ENCODE measurements around the gene CCT3. TPM values are rescaled to one million over a fixed set of nuclear protein-coding genes. Genes with fewer than 3 reads are reported as not detected.

CCT3 gene
- total and polyA plus RNA-seq, 4 donors, result 74.5 to 144 (median 119) TPM

- TF ChIP-seq JUND (IDR thresholded peaks at IDR 0.05), result no peak
- TF ChIP-seq RXRA (IDR thresholded peaks at IDR 0.05), result no peak
- no peak for TF ChIP-seq RAD21 (IDR thresholded peaks at IDR 0.05)
- TF ChIP-seq ZBTB33 (IDR thresholded peaks at IDR 0.05), result no peak
- TF ChIP-seq SP1 (IDR thresholded peaks at IDR 0.05), result no peak
- no peak for TF ChIP-seq NR2F2 (IDR thresholded peaks at IDR 0.05)
- TF ChIP-seq, protein P1, sequence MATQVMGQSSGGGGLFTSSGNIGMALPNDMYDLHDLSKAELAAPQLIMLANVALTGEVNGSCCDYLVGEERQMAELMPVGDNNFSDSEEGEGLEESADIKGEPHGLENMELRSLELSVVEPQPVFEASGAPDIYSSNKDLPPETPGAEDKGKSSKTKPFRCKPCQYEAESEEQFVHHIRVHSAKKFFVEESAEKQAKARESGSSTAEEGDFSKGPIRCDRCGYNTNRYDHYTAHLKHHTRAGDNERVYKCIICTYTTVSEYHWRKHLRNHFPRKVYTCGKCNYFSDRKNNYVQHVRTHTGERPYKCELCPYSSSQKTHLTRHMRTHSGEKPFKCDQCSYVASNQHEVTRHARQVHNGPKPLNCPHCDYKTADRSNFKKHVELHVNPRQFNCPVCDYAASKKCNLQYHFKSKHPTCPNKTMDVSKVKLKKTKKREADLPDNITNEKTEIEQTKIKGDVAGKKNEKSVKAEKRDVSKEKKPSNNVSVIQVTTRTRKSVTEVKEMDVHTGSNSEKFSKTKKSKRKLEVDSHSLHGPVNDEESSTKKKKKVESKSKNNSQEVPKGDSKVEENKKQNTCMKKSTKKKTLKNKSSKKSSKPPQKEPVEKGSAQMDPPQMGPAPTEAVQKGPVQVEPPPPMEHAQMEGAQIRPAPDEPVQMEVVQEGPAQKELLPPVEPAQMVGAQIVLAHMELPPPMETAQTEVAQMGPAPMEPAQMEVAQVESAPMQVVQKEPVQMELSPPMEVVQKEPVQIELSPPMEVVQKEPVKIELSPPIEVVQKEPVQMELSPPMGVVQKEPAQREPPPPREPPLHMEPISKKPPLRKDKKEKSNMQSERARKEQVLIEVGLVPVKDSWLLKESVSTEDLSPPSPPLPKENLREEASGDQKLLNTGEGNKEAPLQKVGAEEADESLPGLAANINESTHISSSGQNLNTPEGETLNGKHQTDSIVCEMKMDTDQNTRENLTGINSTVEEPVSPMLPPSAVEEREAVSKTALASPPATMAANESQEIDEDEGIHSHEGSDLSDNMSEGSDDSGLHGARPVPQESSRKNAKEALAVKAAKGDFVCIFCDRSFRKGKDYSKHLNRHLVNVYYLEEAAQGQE (IDR thresholded peaks at IDR 0.05), result no peak
- no peaks in the 10 kb centered on the region for H3K9me3 ChIP-seq (ENCODE audit: control insufficient read depth in 4 of 4, low read length in 3 of 4)
Observed at GRCh38 chr1:156289857-156290256, 48.2 kb downstream of the CCT3 start.

GRCh38 chr1:156286061-156286460 lies 52.0 kb downstream of the CCT3 start:
- Histone ChIP-seq H3K4me1 (ENCODE audit: control insufficient read depth in 4 of 4, insufficient read depth in 4 of 4, low read length in 3 of 4) (peaks cover 5 to 31% (median 20%) of the 10 kb centered on the region in 4 donors), H3K27me3 (ENCODE audit: control insufficient read depth in 4 of 4, insufficient read depth in 4 of 4, low read length in 3 of 4) (no peaks in the 10 kb centered on the region), H3K9me3 (ENCODE audit: control insufficient read depth in 4 of 4, low read length in 3 of 4) (no peaks in the 10 kb centered on the region), H3K36me3 (ENCODE audit: control insufficient read depth in 4 of 4, insufficient read depth in 3 of 4, low read depth in 1 of 4, low read length in 3 of 4) (peaks cover 0 to 9% (median 4%) of the 10 kb centered on the region in 4 donors), H3K9ac (ENCODE audit: low read depth in 1 of 2, low read length in 2 of 2) (no peak overlapping the region), H3K4me3 (ENCODE audit: low read depth in 1 of 3, low read length in 3 of 3) (no peak overlapping the region), H3K27ac (ENCODE audit: low read depth in 1 of 2, low read length in 2 of 2) (no peak overlapping the region)
- WGBS, result 97% methylated on average over 8 of the region's 8 CpGs
- DNase-seq (ENCODE audit: low spot score), result no peak
- TF ChIP-seq, protein P2, sequence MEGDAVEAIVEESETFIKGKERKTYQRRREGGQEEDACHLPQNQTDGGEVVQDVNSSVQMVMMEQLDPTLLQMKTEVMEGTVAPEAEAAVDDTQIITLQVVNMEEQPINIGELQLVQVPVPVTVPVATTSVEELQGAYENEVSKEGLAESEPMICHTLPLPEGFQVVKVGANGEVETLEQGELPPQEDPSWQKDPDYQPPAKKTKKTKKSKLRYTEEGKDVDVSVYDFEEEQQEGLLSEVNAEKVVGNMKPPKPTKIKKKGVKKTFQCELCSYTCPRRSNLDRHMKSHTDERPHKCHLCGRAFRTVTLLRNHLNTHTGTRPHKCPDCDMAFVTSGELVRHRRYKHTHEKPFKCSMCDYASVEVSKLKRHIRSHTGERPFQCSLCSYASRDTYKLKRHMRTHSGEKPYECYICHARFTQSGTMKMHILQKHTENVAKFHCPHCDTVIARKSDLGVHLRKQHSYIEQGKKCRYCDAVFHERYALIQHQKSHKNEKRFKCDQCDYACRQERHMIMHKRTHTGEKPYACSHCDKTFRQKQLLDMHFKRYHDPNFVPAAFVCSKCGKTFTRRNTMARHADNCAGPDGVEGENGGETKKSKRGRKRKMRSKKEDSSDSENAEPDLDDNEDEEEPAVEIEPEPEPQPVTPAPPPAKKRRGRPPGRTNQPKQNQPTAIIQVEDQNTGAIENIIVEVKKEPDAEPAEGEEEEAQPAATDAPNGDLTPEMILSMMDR (IDR thresholded peaks at IDR 0.05; ENCODE audit: low read depth, low read length, missing input control), result no peak

More at GRCh38 chr1:156289857-156290256, 48.2 kb downstream of the CCT3 start:
- H3K27ac ChIP-seq (ENCODE audit: low read depth in 1 of 2, low read length in 2 of 2), result no peak overlapping the region
- H3K4me3 ChIP-seq (ENCODE audit: low read depth in 1 of 3, low read length in 3 of 3), result no peak overlapping the region
- H3K36me3 ChIP-seq (ENCODE audit: control insufficient read depth in 4 of 4, insufficient read depth in 3 of 4, low read depth in 1 of 4, low read length in 3 of 4), result peaks cover 0 to 11% (median 6%) of the 10 kb centered on the region in 4 donors
- H3K4me1 ChIP-seq (ENCODE audit: control insufficient read depth in 4 of 4, insufficient read depth in 4 of 4, low read length in 3 of 4), result peaks cover 13 to 41% (median 39%) of the 10 kb centered on the region in 4 donors
- no peaks in the 10 kb centered on the region for H3K27me3 ChIP-seq (ENCODE audit: control insufficient read depth in 4 of 4, insufficient read depth in 4 of 4, low read length in 3 of 4)
- H3K9ac ChIP-seq (ENCODE audit: low read depth in 1 of 2, low read length in 2 of 2), result no peak overlapping the region
- DNase-seq (ENCODE audit: low spot score), result no peak

DNA sequence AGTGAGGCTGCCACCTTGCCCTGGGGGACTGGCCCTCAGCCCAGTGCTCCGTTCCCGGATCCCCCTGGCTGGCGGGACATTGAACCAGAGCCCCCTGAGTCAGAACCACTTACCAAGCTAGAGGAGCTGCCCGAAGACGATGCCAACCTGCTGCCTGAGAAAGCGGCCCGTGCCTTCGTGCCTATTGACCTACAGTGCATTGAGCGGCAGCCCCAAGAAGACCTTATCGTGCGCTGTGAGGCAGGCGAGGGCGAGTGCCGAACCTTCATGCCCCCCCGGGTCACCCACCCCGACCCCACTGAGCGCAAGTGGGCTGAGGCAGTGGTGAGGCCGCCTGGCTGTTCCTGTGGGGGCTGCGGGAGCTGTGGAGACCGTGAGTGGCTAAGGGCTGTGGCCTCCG lies 52.7 kb downstream of the CCT3 start:
- Histone ChIP-seq H3K4me1 (ENCODE audit: control insufficient read depth in 4 of 4, insufficient read depth in 4 of 4, low read length in 3 of 4) (peaks cover 5 to 31% (median 21%) of the 10 kb centered on the region in 4 donors), H3K27me3 (ENCODE audit: control insufficient read depth in 4 of 4, insufficient read depth in 4 of 4, low read length in 3 of 4) (no peaks in the 10 kb centered on the region), H3K27ac (ENCODE audit: low read depth in 1 of 2, low read length in 2 of 2) (no peak overlapping the region), H3K36me3 (ENCODE audit: control insufficient read depth in 4 of 4, insufficient read depth in 3 of 4, low read depth in 1 of 4, low read length in 3 of 4) (peaks cover 0 to 9% (median 4%) of the 10 kb centered on the region in 4 donors), H3K9me3 (ENCODE audit: control insufficient read depth in 4 of 4, low read length in 3 of 4) (no peaks in the 10 kb centered on the region), H3K4me3 (ENCODE audit: low read depth in 1 of 3, low read length in 3 of 3) (no peak overlapping the region), H3K9ac (ENCODE audit: low read depth in 1 of 2, low read length in 2 of 2) (no peak overlapping the region)
- DNase-seq (ENCODE audit: low spot score), result no peak
- WGBS, result 96% methylated on average over 21 of the region's 21 CpGs
- no peak for TF ChIP-seq HNF4A (conservative IDR thresholded peaks at IDR 0.05)
- TF ChIP-seq RXRA (IDR thresholded peaks at IDR 0.05), result no peak
- TF ChIP-seq HNF4G (IDR thresholded peaks at IDR 0.05), result no peak
- TF ChIP-seq GABPA (IDR thresholded peaks at IDR 0.05 in 1 of 2, conservative IDR thresholded peaks at IDR 0.05 in 1 of 2), result no peak
- no peak for TF ChIP-seq TAF1 (conservative IDR thresholded peaks at IDR 0.05)
- no peak for TF ChIP-seq FOXA2 (IDR thresholded peaks at IDR 0.05)
- no peak for TF ChIP-seq EGR1 (IDR thresholded peaks at IDR 0.05; ENCODE audit: low read depth in 2 of 2)
- TF ChIP-seq ATF3 (IDR thresholded peaks at IDR 0.05), result no peak
- TF ChIP-seq, protein P3, sequence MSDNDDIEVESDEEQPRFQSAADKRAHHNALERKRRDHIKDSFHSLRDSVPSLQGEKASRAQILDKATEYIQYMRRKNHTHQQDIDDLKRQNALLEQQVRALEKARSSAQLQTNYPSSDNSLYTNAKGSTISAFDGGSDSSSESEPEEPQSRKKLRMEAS (IDR thresholded peaks at IDR 0.05), result no peak
- no peak for TF ChIP-seq YY1 (IDR thresholded peaks at IDR 0.05)
- no peak for TF ChIP-seq ZBTB33 (IDR thresholded peaks at IDR 0.05)
- TF ChIP-seq RAD21 (IDR thresholded peaks at IDR 0.05), result no peak

Data from liver (tissue), 9 donors.